ENCODE results near the gene PRND.
"Not testable (repeated sequence)": the region's sequence is repeated elsewhere in the genome, so short reads cannot be mapped to it uniquely, and the experiment has no call there.

Gene PRND

DNA sequence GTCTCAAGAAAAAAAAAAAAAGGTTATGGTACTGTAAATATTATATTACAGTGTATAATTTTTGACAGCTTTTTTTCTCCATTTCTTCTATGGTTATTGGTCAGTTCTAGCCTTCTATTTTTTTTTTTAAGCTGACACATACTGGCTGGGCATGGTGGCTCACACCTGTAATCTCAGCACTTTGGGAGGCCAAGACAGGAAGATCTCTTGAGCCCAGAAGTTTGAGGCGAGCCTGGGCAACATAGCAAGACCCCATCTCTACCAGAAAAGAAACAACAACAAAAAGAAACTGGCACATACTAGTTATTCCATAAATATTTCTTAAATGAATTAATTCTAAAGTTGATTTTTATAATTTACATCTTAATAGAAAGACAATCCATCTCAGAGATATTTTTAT is 27.6 kb upstream of the PRND start:
- DNase-seq (ENCODE audit: low read depth in 1 of 2, low spot score in 1 of 2), result no peak
- in situ Hi-C loops (cut with HindIII; ENCODE audit: low pct_unique_long_range_greater_than_20kb, low sequenced_read_pairs), result no loop called here
- no peak for TF ChIP-seq JUND (IDR thresholded peaks at IDR 0.05; ENCODE audit: low read depth)

DNA sequence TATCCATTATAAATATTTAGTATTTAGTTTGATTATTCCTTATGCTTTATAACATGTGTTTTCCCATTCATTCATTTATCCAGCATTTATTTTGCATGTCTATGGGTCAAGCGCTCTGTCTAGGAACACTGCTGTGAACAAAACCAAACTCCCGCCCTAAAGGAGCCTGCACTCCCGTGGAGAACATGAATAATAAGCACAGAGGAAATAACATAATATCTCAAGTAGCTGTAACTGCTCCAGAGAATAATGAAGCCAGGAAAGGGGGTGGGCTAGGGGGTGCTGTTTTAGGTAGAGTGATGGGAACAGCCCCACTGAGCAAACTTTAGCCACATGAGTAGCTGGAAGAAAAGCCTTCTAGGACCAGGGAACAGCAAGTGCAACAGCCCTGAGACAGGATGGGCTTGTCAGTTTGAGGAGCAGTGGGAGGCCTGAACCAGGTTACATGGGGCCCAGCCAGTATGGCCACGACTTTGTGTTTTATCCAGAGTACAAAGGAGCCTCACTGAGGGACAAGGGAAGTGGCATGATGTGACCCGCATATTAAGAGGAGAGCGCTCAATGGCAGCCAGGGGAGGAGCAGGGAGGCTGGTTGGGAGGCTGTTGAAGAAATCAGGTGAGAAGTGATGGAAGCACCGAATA is 24.4 kb upstream of the PRND start:
- in situ Hi-C loops (cut with HindIII; ENCODE audit: low pct_unique_long_range_greater_than_20kb, low sequenced_read_pairs), result no loop called here
- TF ChIP-seq JUND (IDR thresholded peaks at IDR 0.05; ENCODE audit: low read depth), result no peak
- DNase-seq (ENCODE audit: low read depth in 1 of 2, low spot score in 1 of 2), result no peak

DNA sequence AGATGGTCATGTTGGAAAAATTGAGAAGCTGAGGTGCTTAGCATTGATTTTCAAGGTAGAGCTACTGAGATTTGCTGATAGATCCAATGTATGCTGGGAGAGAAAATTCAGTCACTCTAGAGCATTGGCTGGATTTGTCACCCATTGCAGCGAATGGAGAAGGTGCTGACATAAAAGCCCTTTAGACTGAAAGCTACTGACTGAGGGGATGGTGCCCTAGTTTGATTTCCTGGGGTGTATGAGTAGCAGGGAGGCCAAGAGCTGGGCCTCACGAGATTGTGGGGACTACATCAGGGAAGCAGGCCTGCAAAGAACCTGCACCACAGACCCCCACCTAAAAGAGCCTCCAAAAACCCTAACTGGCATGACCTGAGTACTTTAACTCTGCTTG is 23.9 kb upstream of the PRND start:
- no peak for TF ChIP-seq JUND (IDR thresholded peaks at IDR 0.05; ENCODE audit: low read depth)
- DNase-seq (ENCODE audit: low read depth in 1 of 2, low spot score in 1 of 2), result no peak
- in situ Hi-C loops (cut with HindIII; ENCODE audit: low pct_unique_long_range_greater_than_20kb, low sequenced_read_pairs), result no loop called here

DNA sequence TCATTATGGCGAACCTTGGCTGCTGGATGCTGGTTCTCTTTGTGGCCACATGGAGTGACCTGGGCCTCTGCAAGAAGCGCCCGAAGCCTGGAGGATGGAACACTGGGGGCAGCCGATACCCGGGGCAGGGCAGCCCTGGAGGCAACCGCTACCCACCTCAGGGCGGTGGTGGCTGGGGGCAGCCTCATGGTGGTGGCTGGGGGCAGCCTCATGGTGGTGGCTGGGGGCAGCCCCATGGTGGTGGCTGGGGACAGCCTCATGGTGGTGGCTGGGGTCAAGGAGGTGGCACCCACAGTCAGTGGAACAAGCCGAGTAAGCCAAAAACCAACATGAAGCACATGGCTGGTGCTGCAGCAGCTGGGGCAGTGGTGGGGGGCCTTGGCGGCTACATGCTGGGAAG is 22.5 kb upstream of the PRND start:
- in situ Hi-C loops (cut with HindIII; ENCODE audit: low pct_unique_long_range_greater_than_20kb, low sequenced_read_pairs), result no loop called here
- no peak for TF ChIP-seq JUND (IDR thresholded peaks at IDR 0.05; ENCODE audit: low read depth)
- no peak for DNase-seq (ENCODE audit: low read depth in 1 of 2, low spot score in 1 of 2)

DNA sequence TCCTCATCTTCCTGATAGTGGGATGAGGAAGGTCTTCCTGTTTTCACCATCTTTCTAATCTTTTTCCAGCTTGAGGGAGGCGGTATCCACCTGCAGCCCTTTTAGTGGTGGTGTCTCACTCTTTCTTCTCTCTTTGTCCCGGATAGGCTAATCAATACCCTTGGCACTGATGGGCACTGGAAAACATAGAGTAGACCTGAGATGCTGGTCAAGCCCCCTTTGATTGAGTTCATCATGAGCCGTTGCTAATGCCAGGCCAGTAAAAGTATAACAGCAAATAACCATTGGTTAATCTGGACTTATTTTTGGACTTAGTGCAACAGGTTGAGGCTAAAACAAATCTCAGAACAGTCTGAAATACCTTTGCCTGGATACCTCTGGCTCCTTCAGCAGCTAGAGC is 21.8 kb upstream of the PRND start:
- in situ Hi-C loops (cut with HindIII; ENCODE audit: low pct_unique_long_range_greater_than_20kb, low sequenced_read_pairs), result no loop called here
- TF ChIP-seq JUND (IDR thresholded peaks at IDR 0.05; ENCODE audit: low read depth), result no peak
- no peak for DNase-seq (ENCODE audit: low read depth in 1 of 2, low spot score in 1 of 2)

DNA sequence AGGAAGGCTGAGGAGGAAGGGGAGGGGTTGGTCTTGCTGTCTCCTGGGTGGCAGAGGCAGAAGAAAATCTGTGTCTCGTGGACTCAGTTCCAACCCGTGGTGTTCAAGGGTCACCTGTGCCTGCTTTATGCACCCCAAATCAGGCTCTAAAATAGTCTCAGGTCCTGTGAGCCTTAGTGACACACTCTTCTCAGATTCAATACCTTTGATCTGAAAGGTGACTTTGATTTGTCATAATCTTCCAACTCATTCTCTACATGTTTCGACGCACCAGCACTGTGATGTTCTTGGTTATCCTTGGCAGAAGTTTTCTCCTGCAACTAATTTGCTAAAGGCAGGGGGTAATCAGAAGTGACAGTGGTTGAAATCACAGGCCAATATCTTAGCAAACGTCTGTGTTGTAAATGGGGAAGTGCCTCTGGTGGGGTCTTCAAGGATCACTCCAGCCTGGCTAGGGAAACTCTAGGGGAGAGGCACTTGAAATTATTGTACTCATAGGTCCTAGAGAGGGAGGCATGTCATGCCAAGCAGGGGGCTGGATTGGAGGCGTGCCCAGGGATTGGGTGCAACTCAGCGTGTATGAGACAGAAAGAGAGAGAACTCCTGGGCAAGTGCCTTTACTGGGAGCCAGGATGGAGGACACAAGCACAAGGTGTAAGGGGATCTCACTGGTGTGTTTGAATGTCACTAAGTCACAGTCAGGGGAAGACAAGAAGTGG is 19.0 kb upstream of the PRND start:
- in situ Hi-C loops (cut with HindIII; ENCODE audit: low pct_unique_long_range_greater_than_20kb, low sequenced_read_pairs), result no loop called here
- no peak for DNase-seq (ENCODE audit: low read depth in 1 of 2, low spot score in 1 of 2)
- TF ChIP-seq JUND (IDR thresholded peaks at IDR 0.05; ENCODE audit: low read depth), result no peak

DNA sequence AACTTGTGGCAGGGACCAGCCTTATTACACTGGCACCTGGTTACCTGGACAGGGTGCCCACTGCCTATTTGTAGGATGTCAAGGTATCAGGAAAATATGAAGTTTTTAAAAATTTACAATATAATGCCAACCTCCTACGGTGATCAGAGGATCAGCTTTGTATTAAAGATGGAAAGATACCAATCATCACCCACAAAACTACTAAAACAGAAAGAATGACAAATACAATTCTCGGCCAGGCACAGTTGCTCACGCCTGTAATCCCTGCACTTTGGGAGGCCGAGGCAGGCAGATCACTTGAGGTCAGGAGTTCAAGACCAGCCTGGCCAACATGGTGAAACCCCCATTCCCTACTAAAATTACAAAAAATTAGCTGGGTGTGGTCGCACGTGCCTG is 18.4 kb upstream of the PRND start:
- in situ Hi-C loops (cut with HindIII; ENCODE audit: low pct_unique_long_range_greater_than_20kb, low sequenced_read_pairs), result no loop called here

DNA sequence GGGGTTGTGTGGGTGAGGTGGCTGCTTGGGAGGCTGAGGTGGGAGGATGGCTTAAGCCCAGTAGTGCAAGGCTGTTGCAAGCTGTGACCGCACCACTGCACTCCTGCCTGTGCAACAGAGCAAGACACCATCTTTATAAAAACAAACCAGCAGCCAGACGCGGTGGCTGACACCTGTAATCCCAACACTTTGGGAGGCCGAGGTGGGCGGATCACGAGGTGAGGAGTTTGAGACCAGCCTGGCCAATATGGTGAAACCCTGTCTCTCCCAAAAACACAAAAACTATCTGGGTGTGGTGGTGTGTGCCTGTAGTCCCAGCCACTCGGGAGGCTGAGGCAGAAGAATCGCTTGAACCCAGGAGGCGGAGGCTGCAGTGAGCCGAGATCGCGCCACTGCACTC is 14.8 kb upstream of the PRND start:
- DNase-seq (ENCODE audit: low read depth in 1 of 2, low spot score in 1 of 2); in situ Hi-C loops (cut with HindIII; ENCODE audit: low pct_unique_long_range_greater_than_20kb, low sequenced_read_pairs): not testable (repeated sequence)

More for the DNA sequence above, 18.4 kb upstream of the PRND start:
- no peak for TF ChIP-seq JUND (IDR thresholded peaks at IDR 0.05; ENCODE audit: low read depth)
- no peak for DNase-seq (ENCODE audit: low read depth in 1 of 2, low spot score in 1 of 2)

DNA sequence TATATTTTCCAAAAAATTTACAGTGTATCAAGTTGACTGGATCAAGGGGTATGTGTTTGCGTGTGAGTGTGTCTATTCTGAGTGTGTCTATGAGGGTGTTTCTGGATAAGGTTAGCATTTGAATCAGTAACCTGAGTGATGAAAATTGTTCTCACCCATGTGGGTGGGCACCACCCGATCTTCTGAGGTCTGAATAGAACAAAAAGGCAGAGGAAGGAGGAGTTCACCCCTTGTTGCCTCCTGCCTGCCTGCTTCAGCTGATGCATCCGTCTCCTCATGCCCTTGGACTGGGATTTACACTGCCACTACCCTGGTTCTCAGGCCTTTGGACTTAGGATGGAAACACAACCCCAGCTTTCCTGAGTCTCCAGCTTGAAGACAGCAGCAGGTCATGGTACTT is 13.7 kb upstream of the PRND start:
- no peak for TF ChIP-seq JUND (IDR thresholded peaks at IDR 0.05; ENCODE audit: low read depth)
- no peak for DNase-seq (ENCODE audit: low read depth in 1 of 2, low spot score in 1 of 2)
- in situ Hi-C loops (cut with HindIII; ENCODE audit: low pct_unique_long_range_greater_than_20kb, low sequenced_read_pairs), result no loop called here

DNA sequence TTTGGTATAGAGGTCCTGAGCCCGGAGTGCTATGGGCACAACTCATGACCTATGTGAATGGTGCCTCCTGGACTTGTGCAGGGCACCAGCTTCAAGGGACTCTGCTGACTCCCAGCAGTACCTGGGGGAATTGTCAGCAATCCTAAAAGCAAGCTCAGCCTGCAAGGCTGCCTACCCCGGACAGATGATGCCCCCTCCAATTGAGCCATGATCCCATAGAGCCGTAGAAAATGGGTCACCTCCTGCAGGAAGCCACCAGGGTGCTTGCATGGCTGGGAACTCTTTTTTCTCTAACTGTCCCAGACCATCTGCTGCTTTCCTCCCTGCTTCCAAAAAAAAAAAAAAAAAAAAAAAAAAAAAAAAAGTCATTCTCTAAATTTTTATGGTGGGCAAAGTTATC is 12.9 kb upstream of the PRND start:
- no peak for TF ChIP-seq JUND (IDR thresholded peaks at IDR 0.05; ENCODE audit: low read depth)
- no peak for DNase-seq (ENCODE audit: low read depth in 1 of 2, low spot score in 1 of 2)
- in situ Hi-C loops (cut with HindIII; ENCODE audit: low pct_unique_long_range_greater_than_20kb, low sequenced_read_pairs), result no loop called here

DNA sequence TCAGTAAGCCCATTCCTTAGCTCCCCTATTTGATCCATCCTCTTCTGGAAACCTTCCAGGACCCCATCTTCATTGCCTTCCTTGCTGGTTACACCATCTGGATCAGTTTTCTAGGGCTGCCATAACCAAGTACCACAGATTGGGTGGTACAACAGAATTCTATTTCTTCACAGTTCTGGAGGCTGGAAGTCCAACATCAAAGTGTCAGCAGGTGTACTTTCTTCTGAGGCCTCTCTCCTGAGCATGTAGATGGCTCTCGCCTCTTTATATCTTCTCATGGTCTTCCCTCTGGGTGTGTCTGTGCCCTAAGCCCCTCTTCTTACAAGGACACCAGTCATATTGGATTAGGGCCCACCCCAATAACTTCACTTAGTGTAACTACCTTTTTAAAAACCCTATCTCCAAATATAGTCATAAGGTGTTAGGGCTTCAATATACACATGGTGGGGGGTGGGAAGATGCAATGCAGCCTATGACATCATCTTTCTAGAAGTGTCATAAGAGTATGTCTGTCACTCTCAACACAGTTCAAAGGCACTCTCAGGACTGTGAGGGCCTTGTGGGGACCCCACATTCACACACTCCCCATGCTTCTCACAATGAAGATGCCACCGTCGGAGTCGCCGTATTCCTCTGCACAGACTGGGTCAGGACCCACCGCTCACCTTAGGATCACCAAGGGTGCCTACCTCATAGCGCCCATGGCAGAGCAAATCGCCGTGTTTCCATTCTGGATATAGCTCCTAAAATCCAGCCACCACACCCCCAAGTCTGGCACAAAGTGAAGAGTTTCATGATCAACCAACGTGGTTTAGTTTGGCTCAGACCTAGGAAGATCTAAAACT is 12.2 kb upstream of the PRND start:
- DNase-seq (ENCODE audit: low read depth in 1 of 2, low spot score in 1 of 2), result no peak
- in situ Hi-C loops (cut with HindIII; ENCODE audit: low pct_unique_long_range_greater_than_20kb, low sequenced_read_pairs), result no loop called here
- no peak for TF ChIP-seq JUND (IDR thresholded peaks at IDR 0.05; ENCODE audit: low read depth)

DNA sequence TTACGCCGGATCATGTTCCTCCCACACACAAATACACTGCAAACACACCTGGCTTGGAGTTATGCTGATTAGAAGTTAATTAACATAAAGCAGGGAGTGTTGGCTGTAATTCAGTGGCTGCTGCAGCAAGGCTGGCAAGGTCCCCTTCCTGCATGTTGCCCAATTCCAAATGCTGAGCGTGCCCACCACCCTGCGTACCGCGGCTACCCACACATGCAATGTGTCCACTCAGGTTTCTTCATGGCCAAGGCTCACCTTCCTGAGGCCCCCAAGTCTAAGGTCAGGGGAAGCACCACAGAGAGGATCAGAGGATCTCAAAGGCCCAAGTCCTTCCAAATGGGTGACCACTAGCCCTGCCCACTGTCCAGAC is 11.6 kb upstream of the PRND start:
- no peak for TF ChIP-seq JUND (IDR thresholded peaks at IDR 0.05; ENCODE audit: low read depth)
- no peak for DNase-seq (ENCODE audit: low read depth in 1 of 2, low spot score in 1 of 2)
- in situ Hi-C loops (cut with HindIII; ENCODE audit: low pct_unique_long_range_greater_than_20kb, low sequenced_read_pairs), result no loop called here

DNA sequence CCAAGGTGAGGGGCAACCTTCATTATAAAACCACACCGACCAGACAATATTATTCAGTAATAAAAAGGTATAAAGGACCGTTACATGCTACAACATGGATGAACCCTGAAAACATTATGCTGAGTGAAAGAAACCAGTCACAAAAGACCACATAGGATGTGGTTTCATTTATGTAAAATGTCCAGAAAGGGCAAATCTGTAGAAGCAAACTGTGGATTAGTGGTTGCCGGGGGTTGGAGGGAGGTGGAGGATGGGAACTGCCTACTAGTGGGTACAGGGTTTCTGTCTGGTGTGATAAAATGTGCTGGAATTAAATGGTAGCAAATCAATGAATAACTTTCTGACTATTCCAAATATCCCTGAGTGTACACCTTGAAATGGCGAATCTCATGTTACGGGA is 10.2 kb upstream of the PRND start:
- DNase-seq (ENCODE audit: low read depth in 1 of 2, low spot score in 1 of 2), result no peak
- in situ Hi-C loops (cut with HindIII; ENCODE audit: low pct_unique_long_range_greater_than_20kb, low sequenced_read_pairs), result no loop called here
- no peak for TF ChIP-seq JUND (IDR thresholded peaks at IDR 0.05; ENCODE audit: low read depth)

Data from T47D (cell line).